Gastroesophageal sphincter (tissue), 3 donors: ENCODE results near the gene ACSF2.

Experiments used
- POLR2A ChIP-seq, 2 donors: fragments of 450-650 bp; IDR thresholded peaks; one replicate each; pipeline ENCODE4 v1.6.1; 2017; ENCODE audit warnings: antibody characterized with exemption in 2 of 2, mild to moderate bottlenecking in 2 of 2, moderate library complexity in 1 of 2
- POLR2AphosphoS5 ChIP-seq: sonication (generic); formaldehyde crosslinking; IDR thresholded peaks from one replicate; pipeline ENCODE4 v1.6.1; 2017; ENCODE audit warnings: antibody characterized with exemption
- TF ChIP-seq, protein P1 (sequence below), 4 experiments: fragments of 200-600 bp in 2 of 4; fragments of 450-650 bp in 2 of 4; sonication (generic) in 1 of 4; IDR thresholded peaks; one replicate each; pipeline ENCODE4 v1.5.1; 2017 to 2019; ENCODE audit warnings: antibody characterized with exemption in 4 of 4, mild to moderate bottlenecking in 2 of 4, moderate library complexity in 2 of 4

DNA sequence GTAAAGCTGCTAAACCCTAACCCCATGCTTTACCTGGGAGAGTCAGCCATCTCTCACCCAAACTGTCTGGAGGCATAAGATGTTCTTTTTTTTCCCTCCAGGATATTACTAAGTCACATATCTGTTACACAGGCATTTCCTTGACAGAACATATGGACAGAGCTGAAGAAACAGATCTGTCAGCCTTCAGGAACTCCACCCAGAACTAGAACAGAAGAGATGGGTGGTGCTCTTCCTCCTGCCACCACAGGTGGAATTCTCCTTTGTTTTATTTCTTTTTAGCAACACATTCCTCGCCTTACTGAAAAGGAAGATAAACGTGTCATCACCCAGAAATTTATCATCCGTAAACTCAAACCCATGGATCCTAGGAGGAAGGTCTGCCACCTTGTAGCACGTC, 91.0 kb downstream of the ACSF2 start:
- TF ChIP-seq, protein P1, sequence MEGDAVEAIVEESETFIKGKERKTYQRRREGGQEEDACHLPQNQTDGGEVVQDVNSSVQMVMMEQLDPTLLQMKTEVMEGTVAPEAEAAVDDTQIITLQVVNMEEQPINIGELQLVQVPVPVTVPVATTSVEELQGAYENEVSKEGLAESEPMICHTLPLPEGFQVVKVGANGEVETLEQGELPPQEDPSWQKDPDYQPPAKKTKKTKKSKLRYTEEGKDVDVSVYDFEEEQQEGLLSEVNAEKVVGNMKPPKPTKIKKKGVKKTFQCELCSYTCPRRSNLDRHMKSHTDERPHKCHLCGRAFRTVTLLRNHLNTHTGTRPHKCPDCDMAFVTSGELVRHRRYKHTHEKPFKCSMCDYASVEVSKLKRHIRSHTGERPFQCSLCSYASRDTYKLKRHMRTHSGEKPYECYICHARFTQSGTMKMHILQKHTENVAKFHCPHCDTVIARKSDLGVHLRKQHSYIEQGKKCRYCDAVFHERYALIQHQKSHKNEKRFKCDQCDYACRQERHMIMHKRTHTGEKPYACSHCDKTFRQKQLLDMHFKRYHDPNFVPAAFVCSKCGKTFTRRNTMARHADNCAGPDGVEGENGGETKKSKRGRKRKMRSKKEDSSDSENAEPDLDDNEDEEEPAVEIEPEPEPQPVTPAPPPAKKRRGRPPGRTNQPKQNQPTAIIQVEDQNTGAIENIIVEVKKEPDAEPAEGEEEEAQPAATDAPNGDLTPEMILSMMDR (IDR thresholded peaks at IDR 0.05), result no peak
- TF ChIP-seq POLR2A (IDR thresholded peaks at IDR 0.05), result no peak
- TF ChIP-seq POLR2AphosphoS5, result no peak
